Central memory CD4-positive, alpha-beta T cell (primary cell): ENCODE measurements around the gene ABCG8.

Source experiments
- DNase-seq: peaks from one replicate; pipeline ENCODE4 v3.0.0; 2022

The ABCG8 gene

DNA sequence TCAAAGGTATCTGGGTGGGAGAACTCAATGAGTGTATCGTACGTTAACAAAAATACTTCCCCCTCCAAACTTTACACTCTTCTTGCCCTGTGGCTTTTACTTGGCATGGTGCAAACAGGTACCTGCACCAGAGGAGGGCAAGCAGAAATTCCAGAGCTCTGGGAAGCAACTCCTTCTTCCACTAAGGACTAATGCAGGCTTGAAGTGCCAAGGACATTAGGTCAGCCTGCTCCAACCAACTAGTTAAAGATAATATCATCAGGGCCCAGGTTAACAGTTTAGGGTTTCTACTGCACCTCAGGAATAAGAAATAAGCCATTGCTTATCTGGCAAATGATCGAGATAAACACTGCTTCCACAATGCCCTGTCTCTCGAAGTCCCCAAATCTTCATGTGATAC is 86.7 kb downstream of the ABCG8 start:
- DNase-seq: no peak

DNA sequence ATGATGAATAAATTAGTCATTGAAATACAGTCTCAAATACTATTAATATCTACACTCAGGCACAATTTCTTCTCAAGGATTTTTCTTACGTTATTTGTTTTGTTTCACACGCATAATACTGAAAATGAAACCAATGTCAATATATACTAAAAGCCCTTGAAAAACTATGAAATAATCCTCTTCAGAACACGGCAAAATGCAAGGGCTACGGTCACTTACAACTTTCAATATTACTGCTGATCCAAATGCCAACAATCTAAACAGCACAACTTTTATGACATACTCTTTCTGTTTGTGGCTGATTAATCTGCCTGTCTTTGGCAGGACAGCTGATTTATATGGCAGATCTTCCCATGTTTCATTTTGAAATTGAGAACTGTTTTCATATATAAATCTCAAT is 88.7 kb downstream of the ABCG8 start:
- DNase-seq: no peak

DNA sequence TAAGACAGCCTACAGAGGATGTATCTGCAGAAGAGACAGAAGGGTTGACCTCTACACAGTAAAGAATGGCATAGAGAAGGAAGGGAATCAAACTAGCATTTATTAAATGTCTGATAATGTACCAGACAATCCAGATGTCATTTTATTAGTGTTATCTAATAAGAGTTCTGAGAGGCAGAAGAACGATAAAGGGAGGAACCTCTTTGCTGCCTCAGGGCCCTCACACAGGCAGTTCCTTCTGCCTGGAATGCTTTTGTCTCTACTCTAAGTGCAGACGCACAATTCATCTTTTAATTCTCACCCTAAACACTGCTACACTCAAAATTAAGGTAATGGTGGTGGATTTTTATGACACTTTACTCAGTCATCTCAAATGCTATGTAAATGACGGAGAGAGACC is 92.5 kb downstream of the ABCG8 start:
- no peak for DNase-seq
